Endothelial cell of umbilical vein (primary cell): ENCODE results near the gene GTF3C1. TPM values are rescaled to one million over a fixed set of nuclear protein-coding genes. Genes with fewer than 3 reads are reported as not detected.

ENCODE experiments used
- BruUV-seq: library from RNA; stranded (reverse); fragments of 400-500 nt; replicated peaks from 2 replicates; lab custom pipeline; 2021; lab: Mats Ljungman, UMichigan
- CTCF ChIA-PET: fragments of 300-600, 350-600 bp; sonication (Branson Sonifier 250); formaldehyde crosslinking; loops from one replicate; lab custom pipeline; 2021; ENCODE audit warnings: antibody characterized with exemption, inconsistent platforms; lab: Charles Lee
- POLR2A ChIA-PET: fragments of 300-600, 350-600 bp; sonication (Branson Sonifier 250); formaldehyde crosslinking; loops from one replicate; lab custom pipeline; 2021; ENCODE audit warnings: antibody characterized with exemption, inconsistent platforms; lab: Charles Lee
- DNase-seq: peaks from one replicate; pipeline ENCODE4 v3.0.0-alpha.2; 2011; ENCODE audit warnings: low read depth, low spot score
- FAIRE-seq: peaks from 2 replicates; lab custom pipeline; 2011; peaks lifted over from hg19 to GRCh38; lab: Jason Lieb, UNC
- H2AFZ ChIP-seq: 2 replicates; pipeline ENCODE4 v1.6.0; 2012; ENCODE audit warnings: low read depth, low read length, control low read depth, inconsistent platforms
- H3K27ac ChIP-seq: 2 replicates; pipeline ENCODE4 v1.5.1; 2011; ENCODE audit warnings: low read depth, mild to moderate bottlenecking, control low read depth, low read length, moderate library complexity; ENCODE audit not compliant: insufficient read depth
- H3K27me3 ChIP-seq, 2 experiments: 2 replicates each; pipeline versions ENCODE4 v1.6.0 to v1.6.1; 2011; ENCODE audit warnings: low read length in 2 of 2, mixed read lengths in 1 of 2; ENCODE audit not compliant: control insufficient read depth in 2 of 2, insufficient read depth in 2 of 2
- H3K36me3 ChIP-seq, 2 experiments: 2 replicates in 1 of 2; 3 replicates in 1 of 2; pipeline ENCODE4 v1.5.1; 2011; ENCODE audit warnings: low read length in 2 of 2, mild to moderate bottlenecking in 1 of 2, moderate library complexity in 1 of 2; ENCODE audit not compliant: control insufficient read depth in 2 of 2, insufficient read depth in 2 of 2; ENCODE audit errors: extremely low read depth in 1 of 2
- H3K4me1 ChIP-seq: 3 replicates; pipeline ENCODE4 v1.5.1; 2011; ENCODE audit warnings: mild to moderate bottlenecking, low read length; ENCODE audit not compliant: control insufficient read depth, insufficient read depth; ENCODE audit errors: extremely low read depth
- H3K4me2 ChIP-seq: 2 replicates; pipeline ENCODE4 v1.6.1; 2011; ENCODE audit warnings: low read length, control low read depth, mixed read lengths; ENCODE audit not compliant: insufficient read depth
- H3K4me3 ChIP-seq, 3 experiments: fragments of 200-600 bp in 1 of 3; sonication (generic), shearing (Covaris generic) in 1 of 3; replicated peaks in 1 of 3; 2 replicates each; pipeline ENCODE4 v1.5.1; 2011 to 2016; ENCODE audit warnings: control low read depth in 3 of 3, low read length in 3 of 3, mild to moderate bottlenecking in 2 of 3, inconsistent platforms in 1 of 3, low read depth in 1 of 3, moderate library complexity in 1 of 3; ENCODE audit not compliant: insufficient read depth in 1 of 3
- H3K79me2 ChIP-seq: 2 replicates; pipeline ENCODE4 v1.6.0; 2012; ENCODE audit warnings: low read length, inconsistent platforms; ENCODE audit not compliant: control insufficient read depth, insufficient read depth
- H3K9ac ChIP-seq: replicated peaks from 2 replicates; pipeline ENCODE3; 2011; ENCODE audit warnings: low read length, control low read depth; ENCODE audit not compliant: insufficient read depth; ENCODE audit errors: extremely low read depth
- H3K9me1 ChIP-seq: replicated peaks from 3 replicates; pipeline ENCODE4 v1.6.0; 2011; ENCODE audit warnings: mild to moderate bottlenecking, low read length; ENCODE audit not compliant: control insufficient read depth, insufficient read depth; ENCODE audit errors: extremely low read depth
- H3K9me3 ChIP-seq: replicated peaks from 2 replicates; pipeline ENCODE4 v1.5.1; 2012; ENCODE audit warnings: low read length, inconsistent platforms; ENCODE audit not compliant: control insufficient read depth, insufficient read depth
- H4K20me1 ChIP-seq: replicated peaks from 2 replicates; pipeline ENCODE3; 2011; ENCODE audit warnings: mild to moderate bottlenecking, low read length; ENCODE audit not compliant: control insufficient read depth, insufficient read depth; ENCODE audit errors: extremely low read depth
- CTCF ChIP-seq, 2 donors: IDR thresholded peaks; 1 replicate in 1 of 2; 2 replicates in 1 of 2; pipeline ENCODE4 v1.5.1; 2011; ENCODE audit warnings: low read length in 2 of 2, mild to moderate bottlenecking in 2 of 2, moderate library complexity in 2 of 2, control low read depth in 1 of 2, inconsistent platforms in 1 of 2, low read depth in 1 of 2; ENCODE audit not compliant: insufficient read depth in 1 of 2; ENCODE audit errors: extremely low read depth in 1 of 2
- EZH2 ChIP-seq: IDR thresholded peaks from 2 replicates; pipeline ENCODE4 v1.6.1; 2012; ENCODE audit warnings: borderline replicate concordance, low read depth, mild to moderate bottlenecking, moderate library complexity, low read length, inconsistent platforms; ENCODE audit not compliant: severe bottlenecking
- FOS ChIP-seq: IDR thresholded peaks from 2 replicates; pipeline ENCODE4 v1.6.1; 2011; ENCODE audit warnings: mild to moderate bottlenecking, low read length, moderate library complexity, borderline replicate concordance; ENCODE audit not compliant: insufficient read depth
- GATA2 ChIP-seq: IDR thresholded peaks from 2 replicates; pipeline ENCODE4 v1.7.0; 2011; ENCODE audit warnings: low read depth, mild to moderate bottlenecking, moderate library complexity, mixed read lengths, low read length; ENCODE audit not compliant: insufficient read length, insufficient read depth
- JUN ChIP-seq: IDR thresholded peaks from 2 replicates; pipeline ENCODE4 v1.6.1; 2011; ENCODE audit warnings: borderline replicate concordance, low read depth; ENCODE audit not compliant: insufficient read length, insufficient read depth
- MYC ChIP-seq: IDR thresholded peaks from one replicate; pipeline ENCODE4 v1.6.1; 2011; ENCODE audit warnings: mild to moderate bottlenecking, low read depth, low read length
- POLR2A ChIP-seq: IDR thresholded peaks from 2 replicates; pipeline ENCODE4 v1.6.1; 2012; ENCODE audit warnings: low read depth, mild to moderate bottlenecking, control low read depth, low read length
- POLR2AphosphoS5 ChIP-seq: IDR thresholded peaks from 2 replicates; pipeline ENCODE4 v1.6.1; 2012; ENCODE audit warnings: low read depth, mild to moderate bottlenecking, control low read depth, low read length, moderate library complexity; ENCODE audit not compliant: insufficient read depth
- dilution Hi-C: fragments of 300-500 bp; cut with MboI; formaldehyde crosslinking; loops from one replicate; pipeline ENCODE4 v1.15.0; 2019; ENCODE audit warnings: low sequenced_read_pairs; ENCODE audit not compliant: extremely low pct_ligation_motif_present
- intact Hi-C: fragments of 100-400 bp; cut with micrococcal nuclease; formaldehyde crosslinking; loops from one replicate; pipeline ENCODE4 v1.10.0; 2022
- polyA plus RNA-seq, 4 experiments: library from polyadenylated mRNA; depleted of rRNA in 3 of 4; stranded (reverse) in 3 of 4; unstranded in 1 of 4; fragments of >200 nt; gene quantifications; 2 replicates each; pipeline versions ENCODE4 v1.2.1 to v1.2.3, GENCODE V29; 2011 to 2012; ENCODE audit warnings: missing spikeins in 1 of 4
- total RNA-seq: library from RNA; stranded (reverse); gene quantifications from 2 replicates; pipeline ENCODE4 v1.2.3, GENCODE V29; 2021
- TF ChIP-seq, protein P1 (sequence below): IDR thresholded peaks from 2 replicates; pipeline ENCODE4 v1.6.1; 2011; ENCODE audit not compliant: insufficient read depth, insufficient read length

Gene GTF3C1
- total and polyA plus RNA-seq, 2 donors (not counting 3 experiments of a cell fraction or from before 2014, with no cell fraction given): 58.1 to 86.1 TPM

DNA sequence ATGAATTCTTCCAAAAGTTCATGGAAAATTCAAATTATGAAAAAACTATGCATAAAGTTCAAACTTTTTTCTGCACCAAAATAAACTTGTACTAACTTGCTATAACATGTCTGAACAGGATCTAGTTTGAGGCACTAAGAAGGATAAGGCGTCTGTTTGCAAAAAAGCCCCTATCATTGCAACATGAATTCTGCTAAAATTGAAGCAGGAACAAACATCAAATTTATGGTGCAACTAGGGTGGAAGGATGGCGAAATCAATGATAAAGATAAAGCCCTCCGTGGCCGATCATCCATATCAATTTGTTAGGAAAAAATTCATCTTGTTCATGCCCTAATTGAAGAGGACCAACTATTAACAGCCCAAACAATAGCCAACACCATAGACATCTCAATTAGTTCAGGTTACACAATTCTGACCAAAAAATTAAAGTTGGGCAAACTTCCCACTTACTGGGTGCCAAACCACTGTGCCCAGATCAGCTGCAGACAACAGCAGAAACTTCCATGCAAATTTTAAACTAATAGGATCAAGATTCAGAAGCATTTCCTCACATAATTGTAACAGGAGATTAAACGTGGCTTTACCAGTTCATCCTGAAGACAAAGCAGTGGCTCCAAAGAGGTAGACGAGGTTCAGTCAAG lies 134.8 kb downstream of the GTF3C1 start:
- H3K4me3 ChIP-seq: no peak overlapping the region
- ChIA-PET CTCF (no interaction called here), POLR2A (no interaction called here)
- intact Hi-C loops: no loop called here
- H3K36me3 ChIP-seq: no peaks in the 10 kb centered on the region
- no peaks in the 10 kb centered on the region for H3K9me3 ChIP-seq
- no peak overlapping the region for H2AFZ ChIP-seq
- no peaks in the 10 kb centered on the region for H3K4me1 ChIP-seq
- no peaks in the 10 kb centered on the region for H4K20me1 ChIP-seq
- peaks cover 0 to 2% of the 10 kb centered on the region in 2 experiments for H3K27me3 ChIP-seq
- FAIRE-seq: no peak
- DNase-seq: no peak
- H3K9me1 ChIP-seq: no peaks in the 10 kb centered on the region
- no peak for TF ChIP-seq JUN
- TF ChIP-seq MYC: no peak
- dilution Hi-C loops: no loop called here
- H3K4me2 ChIP-seq: no peak overlapping the region
- BruUV-seq: no TSS peak
- no peak overlapping the region for H3K9ac ChIP-seq
- no peak overlapping the region for H3K27ac ChIP-seq
- no peaks in the 10 kb centered on the region for H3K79me2 ChIP-seq

DNA sequence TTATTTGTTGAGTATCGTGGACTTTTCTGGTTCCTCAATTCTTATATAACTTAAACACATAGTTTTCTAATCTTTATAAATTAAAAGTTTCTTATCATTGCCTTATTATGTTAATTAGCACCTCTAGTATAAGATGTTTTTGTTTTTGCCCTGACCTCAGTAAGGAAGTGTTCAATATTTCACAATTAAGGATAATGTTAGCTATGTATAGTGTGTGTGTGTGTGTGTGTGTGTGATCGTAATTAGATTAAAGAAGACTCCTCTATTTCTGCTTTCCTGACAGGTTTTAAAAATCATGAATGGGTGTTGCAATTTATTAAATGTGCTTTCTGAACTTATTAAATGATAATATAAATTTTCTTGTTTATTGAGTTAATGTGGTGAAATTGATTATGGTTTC lies 135.8 kb downstream of the GTF3C1 start:
- H3K79me2 ChIP-seq: no peaks in the 10 kb centered on the region
- H3K9me1 ChIP-seq: no peaks in the 10 kb centered on the region
- no peaks in the 10 kb centered on the region for H3K9me3 ChIP-seq
- H3K4me3 ChIP-seq: no peak overlapping the region
- CTCF ChIA-PET: no interaction called here
- no peak for TF ChIP-seq POLR2AphosphoS5
- TF ChIP-seq EZH2: no peak
- no peak for TF ChIP-seq MYC
- no peak for TF ChIP-seq JUN
- no peak for TF ChIP-seq GATA2
- no peak for TF ChIP-seq CTCF (IDR thresholded peaks at IDR 0.05; ENCODE audit: extremely low read depth in 1 of 2, insufficient read depth in 1 of 2, low read depth in 1 of 2, low read length in 2 of 2)
- TF ChIP-seq FOS: no peak
- TF ChIP-seq POLR2A: no peak
- TF ChIP-seq, protein P1, sequence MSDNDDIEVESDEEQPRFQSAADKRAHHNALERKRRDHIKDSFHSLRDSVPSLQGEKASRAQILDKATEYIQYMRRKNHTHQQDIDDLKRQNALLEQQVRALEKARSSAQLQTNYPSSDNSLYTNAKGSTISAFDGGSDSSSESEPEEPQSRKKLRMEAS: no peak
- dilution Hi-C loops: no loop called here
- intact Hi-C loops: no loop called here
- POLR2A ChIA-PET: no interaction called here
- no peak overlapping the region for H3K27ac ChIP-seq
- FAIRE-seq (no peak), DNase-seq (no peak)
- no peak overlapping the region for H3K4me2 ChIP-seq
- H3K4me1 ChIP-seq: no peaks in the 10 kb centered on the region
- H3K36me3 ChIP-seq: no peaks in the 10 kb centered on the region
- H3K27me3 ChIP-seq: peaks cover 0 to 2% of the 10 kb centered on the region in 2 experiments
- H4K20me1 ChIP-seq: no peaks in the 10 kb centered on the region
- H2AFZ ChIP-seq: no peak overlapping the region
- no TSS peak for BruUV-seq
- no peak overlapping the region for H3K9ac ChIP-seq
